GM19452 (cell line): ENCODE results near the gene PNKD.

Experiments
- ATAC-seq: cut with Tn5 transposase; IDR thresholded peaks from one replicate; pipeline ENCODE4 v1.9.1; 2021; ENCODE audit not compliant: unreplicated experiment

Gene PNKD

GRCh38 chr2:218256612-218257350 is 13.5 kb upstream of the PNKD start:
- peak; percentile 4 for ATAC-seq

- ATAC-seq = peak; percentile 83
Observed at GRCh38 chr2:218257390-218257981, 12.8 kb upstream of the PNKD start.

- no peak for ATAC-seq
Observed at GRCh38 chr2:218259099-218259961, 11.0 kb upstream of the PNKD start.

GRCh38 chr2:218260166-218260565 is 10.2 kb upstream of the PNKD start:
- ATAC-seq = no peak

- no peak for ATAC-seq
Observed at GRCh38 chr2:218260742-218261422, 9.4 kb upstream of the PNKD start, which contains the start of gene GPBAR1. GPBAR1 (plus strand) TSS chr2:218261015; CDS start chr2:218262725, 1,710 bp downstream.

GRCh38 chr2:218261423-218262236 is 8.7 kb upstream of the PNKD start:
- no peak for ATAC-seq

- ATAC-seq = no peak
Observed at GRCh38 chr2:218262237-218262600, 8.1 kb upstream of the PNKD start.

GRCh38 chr2:218262631-218263586 is 7.4 kb upstream of the PNKD start:
- no peak for ATAC-seq

GRCh38 chr2:218263817-218264641 is 6.3 kb upstream of the PNKD start:
- ATAC-seq = no peak

GRCh38 chr2:218264773-218265561 is 5.4 kb upstream of the PNKD start:
- ATAC-seq = no peak

- ATAC-seq = no peak
Observed at GRCh38 chr2:218265626-218266025, 4.7 kb upstream of the PNKD start.

GRCh38 chr2:218266316-218266979 is 3.9 kb upstream of the PNKD start:
- ATAC-seq = no peak

- no peak for ATAC-seq
Observed at GRCh38 chr2:218267259-218267658, 3.1 kb upstream of the PNKD start.

GRCh38 chr2:218270721-218271486 is 585 bp downstream of the PNKD start:
- no peak for ATAC-seq

GRCh38 chr2:218271487-218271797 is 1.1 kb downstream of the PNKD start:
- no peak for ATAC-seq

- no peak for ATAC-seq
Observed at GRCh38 chr2:218271865-218272530, 1.7 kb downstream of the PNKD start.
